NCI-H2196 (cell line): ENCODE data around the gene SNX9.
A peak's percentile ranks its signal among the peaks of the same experiment; 100 is the strongest.

Experiments used
- DNase-seq: peaks from one replicate; lab custom pipeline; 2025; ENCODE audit not compliant: unreplicated experiment; lab: John Stamatoyannopoulos, UW

SNX9 gene

GRCh38 chr6:157975456-157975855 is 152.4 kb downstream of the SNX9 start:
- no peak for DNase-seq

GRCh38 chr6:157976345-157977175 is 153.5 kb downstream of the SNX9 start:
- DNase-seq, result no peak

- DNase-seq, result no peak
Observed at GRCh38 chr6:157977176-157977804, 154.2 kb downstream of the SNX9 start.

- DNase-seq, result no peak
Observed at GRCh38 chr6:157978021-157978783, 155.2 kb downstream of the SNX9 start.

- DNase-seq, result no peak
Observed at GRCh38 chr6:157980288-157981131, 157.5 kb downstream of the SNX9 start.

- no peak for DNase-seq
Observed at GRCh38 chr6:157981132-157981394, 158.0 kb downstream of the SNX9 start.

GRCh38 chr6:157981395-157982101 is 158.5 kb downstream of the SNX9 start, which contains the start of gene SYNJ2:
TSS of gene SYNJ2 (plus strand) at chr6:157981863. CDS start at chr6:157981962, 99 bp downstream.
- peak; percentile 61 for DNase-seq

- no peak for DNase-seq
Observed at GRCh38 chr6:157982102-157982562, 159.1 kb downstream of the SNX9 start.

- no peak for DNase-seq
Observed at GRCh38 chr6:157982563-157983405, 159.7 kb downstream of the SNX9 start.

- DNase-seq, result no peak
Observed at GRCh38 chr6:157983406-157984119, 160.5 kb downstream of the SNX9 start.

- no peak for DNase-seq
Observed at GRCh38 chr6:157984128-157984527, 161.1 kb downstream of the SNX9 start.

GRCh38 chr6:157984686-157985225 is 161.7 kb downstream of the SNX9 start:
- DNase-seq, result no peak

- DNase-seq, result no peak
Observed at GRCh38 chr6:157985378-157986155, 162.5 kb downstream of the SNX9 start.

GRCh38 chr6:157987788-157988699 is 165.0 kb downstream of the SNX9 start:
- DNase-seq, result no peak

- DNase-seq, result no peak
Observed at GRCh38 chr6:157988700-157989063, 165.6 kb downstream of the SNX9 start.

- DNase-seq, result peak; percentile 72
Observed at GRCh38 chr6:157989541-157990289, 166.7 kb downstream of the SNX9 start.
